Activated CD8-positive, alpha-beta T cell treated with anti-CD3 and anti-CD28 coated beads for 36 hours (primary cell): ENCODE data around the gene PLD6. TPM values are rescaled to one million over a fixed set of nuclear protein-coding genes. Genes with fewer than 3 reads are reported as not detected.
A peak's percentile ranks its signal among the peaks of the same experiment; 100 is the strongest.

Experiments
- ATAC-seq: fragments of 200-7000 bp; cut with Tn5 transposase; one replicate; pipeline ENCODE4 v1.10.0; 2021; ENCODE audit warnings: mild to moderate bottlenecking, moderate library complexity
- CTCF ChIA-PET: fragments of 350-600 bp; sonication (Branson Sonifier 250); formaldehyde crosslinking; loops from one replicate; lab custom pipeline; 2021; ENCODE audit warnings: antibody characterized with exemption; lab: Charles Lee
- POLR2A ChIA-PET: fragments of 350-600 bp; sonication (Branson Sonifier 250); formaldehyde crosslinking; loops from one replicate; lab custom pipeline; 2021; ENCODE audit warnings: antibody characterized with exemption; lab: Charles Lee
- DNase-seq: peaks from one replicate; pipeline ENCODE4 v3.0.0-alpha.2; 2020
- H3K27ac Mint-ChIP-seq: one replicate; pipeline ENCODE4 v1.8.0; 2021; ENCODE audit warnings: mild to moderate bottlenecking, mixed read lengths
- H3K27me3 Mint-ChIP-seq: one replicate; pipeline ENCODE4 v1.8.0; 2021; ENCODE audit warnings: mixed read lengths
- H3K36me3 Mint-ChIP-seq: one replicate; pipeline ENCODE4 v1.8.0; 2021; ENCODE audit warnings: low read depth, mixed read lengths
- H3K4me1 Mint-ChIP-seq: one replicate; pipeline ENCODE4 v1.8.0; 2021; ENCODE audit warnings: low read depth, mixed read lengths
- H3K4me3 Mint-ChIP-seq: one replicate; pipeline ENCODE4 v1.8.0; 2021; ENCODE audit warnings: mild to moderate bottlenecking, moderate library complexity, mixed read lengths
- H3K9me3 Mint-ChIP-seq: one replicate; pipeline ENCODE4 v1.8.0; 2021; ENCODE audit warnings: mixed read lengths
- CTCF ChIP-seq: fragments of 200-600 bp; IDR thresholded peaks from one replicate; pipeline ENCODE4 v1.8.0; 2022; ENCODE audit warnings: antibody characterized with exemption, mild to moderate bottlenecking
- intact Hi-C: fragments of 100-400 bp; cut with micrococcal nuclease; formaldehyde crosslinking; loops from one replicate; pipeline ENCODE4 v1.10.0; 2022
- total RNA-seq, 2 experiments: library from RNA; stranded (reverse); gene quantifications; one replicate each; pipeline ENCODE4 v1.2.3, GENCODE V29; 2021

The PLD6 gene
- total RNA-seq, 2 experiments from 2014 or later = 6.1 to 6.2 TPM

GRCh38 chr17:17176341-17176740 is 29.8 kb downstream of the PLD6 start:
- H3K36me3 Mint-ChIP-seq = peaks cover 52% of the 10 kb centered on the region
- peak overlapping the region; percentile 75 for H3K27ac Mint-ChIP-seq
- peaks cover 55% of the 10 kb centered on the region for H3K4me1 Mint-ChIP-seq
- H3K27me3 Mint-ChIP-seq = no peaks in the 10 kb centered on the region
- TF ChIP-seq CTCF = no peak
- DNase-seq (no peak), ATAC-seq (no peak)
- CTCF ChIA-PET = interaction anchor here (1.0 to 1.6 kb wide), 2 partner anchors 14 to 35 kb away, joined by 4 read pairs; no protein-coding TSS in a partner anchor
- no peak overlapping the region for H3K4me3 Mint-ChIP-seq
- POLR2A ChIA-PET = interaction anchor here (0.6 kb wide), 1 partner anchor 967 kb away, joined by 4 read pairs; no protein-coding TSS in a partner anchor
- intact Hi-C loops = no loop called here
- no peaks in the 10 kb centered on the region for H3K9me3 Mint-ChIP-seq

GRCh38 chr17:17175917-17176316 is 30.2 kb downstream of the PLD6 start:
- Mint-ChIP-seq H3K9me3 (no peaks in the 10 kb centered on the region), H3K4me1 (peaks cover 56% of the 10 kb centered on the region), H3K36me3 (peaks cover 51% of the 10 kb centered on the region), H3K27ac (peak overlapping the region; percentile 75), H3K27me3 (no peaks in the 10 kb centered on the region), H3K4me3 (no peak overlapping the region)
- POLR2A ChIA-PET = interaction anchor here (0.6 kb wide), 2 partner anchors 9 to 967 kb away, joined by 3 to 4 read pairs; no protein-coding TSS in a partner anchor
- TF ChIP-seq CTCF = no peak
- CTCF ChIA-PET = interaction anchor here (1.0 to 1.6 kb wide), 2 partner anchors 14 to 34 kb away, joined by 4 read pairs; no protein-coding TSS in a partner anchor
- ATAC-seq (no peak), DNase-seq (no peak)
- intact Hi-C loops = no loop called here

- H3K9me3 Mint-ChIP-seq = no peaks in the 10 kb centered on the region
- no peak overlapping the region for H3K27ac Mint-ChIP-seq
- ChIA-PET CTCF (interaction anchor here (1.0 to 1.6 kb wide), 3 partner anchors 15 to 34 kb away, joined by 3 to 4 read pairs (median 4); no protein-coding TSS in a partner anchor), POLR2A (interaction anchor here (0.6 to 0.9 kb wide), 2 partner anchors 10 to 129 kb away, joined by 3 read pairs; no protein-coding TSS in a partner anchor)
- H3K36me3 Mint-ChIP-seq = peaks cover 46% of the 10 kb centered on the region
- no peak for ATAC-seq
- intact Hi-C loops = no loop called here
- TF ChIP-seq CTCF = no peak
- no peaks in the 10 kb centered on the region for H3K27me3 Mint-ChIP-seq
- peaks cover 50% of the 10 kb centered on the region for H3K4me1 Mint-ChIP-seq
- no peak for DNase-seq
- no peak overlapping the region for H3K4me3 Mint-ChIP-seq
Observed at GRCh38 chr17:17175340-17175739, 30.8 kb downstream of the PLD6 start.

- H3K27ac Mint-ChIP-seq = no peak overlapping the region
- DNase-seq = no peak
- ChIA-PET POLR2A (no interaction called here), CTCF (interaction anchor here (1.3 to 1.4 kb wide), 2 partner anchors 9 to 15 kb away, joined by 3 to 4 read pairs; no protein-coding TSS in a partner anchor)
- H3K4me3 Mint-ChIP-seq = no peak overlapping the region
- intact Hi-C loops = no loop called here
- H3K4me1 Mint-ChIP-seq = peaks cover 40% of the 10 kb centered on the region
- H3K36me3 Mint-ChIP-seq = peaks cover 37% of the 10 kb centered on the region
- no peak for TF ChIP-seq CTCF
- no peaks in the 10 kb centered on the region for H3K9me3 Mint-ChIP-seq
- H3K27me3 Mint-ChIP-seq = no peaks in the 10 kb centered on the region
- ATAC-seq = no peak
Observed at GRCh38 chr17:17173921-17174320, 32.2 kb downstream of the PLD6 start.

GRCh38 chr17:17172990-17173389 is 33.1 kb downstream of the PLD6 start:
- intact Hi-C loops = no loop called here
- ChIA-PET CTCF (no interaction called here), POLR2A (no interaction called here)
- DNase-seq = no peak
- H3K4me1 Mint-ChIP-seq = peaks cover 35% of the 10 kb centered on the region
- TF ChIP-seq CTCF = no peak
- H3K4me3 Mint-ChIP-seq = no peak overlapping the region
- no peaks in the 10 kb centered on the region for H3K9me3 Mint-ChIP-seq
- H3K27ac Mint-ChIP-seq = no peak overlapping the region
- no peaks in the 10 kb centered on the region for H3K27me3 Mint-ChIP-seq
- no peak for ATAC-seq
- H3K36me3 Mint-ChIP-seq = peaks cover 34% of the 10 kb centered on the region
